PC-3 (cell line): Measurements from ENCODE around the gene FOXO6. TPM values are rescaled to one million over a fixed set of nuclear protein-coding genes. Genes with fewer than 3 reads are reported as not detected.

Experiments
- ATAC-seq: fragments of 200-7000 bp; cut with Tn5 transposase; 2 replicates; pipeline ENCODE4 v1.9.1; 2020; ENCODE audit warnings: mild to moderate bottlenecking, moderate library complexity
- BruUV-seq: library from RNA; stranded (reverse); fragments of 400-500 nt; replicated peaks from 2 replicates; lab custom pipeline; 2021; lab: Mats Ljungman, UMichigan
- CTCF ChIA-PET: fragments of 300-600 bp; sonication (Branson Sonifier 250); formaldehyde crosslinking; loops from one replicate; lab custom pipeline; 2022; ENCODE audit warnings: antibody characterized with exemption; lab: Charles Lee
- POLR2A ChIA-PET: fragments of 300-600 bp; sonication (Branson Sonifier 250); formaldehyde crosslinking; loops from one replicate; lab custom pipeline; 2022; ENCODE audit warnings: antibody characterized with exemption; ENCODE audit not compliant: unreplicated experiment; lab: Charles Lee
- DNase-seq: peaks from one replicate; pipeline ENCODE4 v3.0.0-alpha.2; 2015
- H2AFZ ChIP-seq: fragments of 300-600 bp; sonication (generic); 2 replicates; pipeline ENCODE4 v1.6.0; 2016; ENCODE audit warnings: antibody characterized with exemption, low read length
- H3F3A ChIP-seq: fragments of 300-600 bp; sonication (generic); one replicate; pipeline ENCODE4 v1.6.0; 2017; ENCODE audit warnings: antibody characterized with exemption, low read length, control low read depth, mild to moderate bottlenecking; ENCODE audit not compliant: unreplicated experiment
- H3K27ac ChIP-seq: fragments of 300-600 bp; sonication (generic); 2 replicates; pipeline ENCODE4 v1.5.1; 2016; ENCODE audit warnings: mild to moderate bottlenecking, low read length
- H3K27me3 ChIP-seq: fragments of 300-600 bp; sonication (generic); 2 replicates; pipeline ENCODE4 v1.6.1; 2016; ENCODE audit warnings: low read length, mixed read lengths
- H3K36me3 ChIP-seq: fragments of 300-600 bp; sonication (generic); 2 replicates; pipeline ENCODE4 v1.6.1; 2016; ENCODE audit warnings: low read depth, mixed run types, low read length, mixed read lengths
- H3K4me1 ChIP-seq: fragments of 300-600 bp; sonication (generic); 2 replicates; pipeline ENCODE4 v1.5.1; 2016; ENCODE audit warnings: low read length; ENCODE audit not compliant: insufficient read depth
- H3K4me2 ChIP-seq: fragments of 300-600 bp; sonication (generic); 2 replicates; pipeline ENCODE4 v1.6.0; 2016; ENCODE audit warnings: low read length
- H3K4me3 ChIP-seq: fragments of 300-600 bp; sonication (generic); 2 replicates; pipeline ENCODE4 v1.5.1; 2016; ENCODE audit warnings: mild to moderate bottlenecking, low read length, mixed read lengths
- H3K79me2 ChIP-seq: fragments of 300-600 bp; sonication (generic); 2 replicates; pipeline ENCODE4 v1.6.1; 2017; ENCODE audit warnings: low read length, mixed read lengths
- H3K9ac ChIP-seq: fragments of 300-600 bp; sonication (generic); 2 replicates; pipeline ENCODE4 v1.6.0; 2016; ENCODE audit warnings: mild to moderate bottlenecking, low read length
- H3K9me2 ChIP-seq: fragments of 300-600 bp; sonication (generic); replicated peaks from 2 replicates; pipeline ENCODE4 v1.6.1; 2016; ENCODE audit warnings: mixed run types, low read length, mixed read lengths
- H3K9me3 ChIP-seq: fragments of 300-600 bp; sonication (generic); 2 replicates; pipeline ENCODE4 v1.6.1; 2016; ENCODE audit warnings: low read length, mixed read lengths
- H4K20me1 ChIP-seq: fragments of 300-600 bp; sonication (generic); 2 replicates; pipeline ENCODE4 v1.6.1; 2016; ENCODE audit warnings: low read length, mixed read lengths
- EZH2 ChIP-seq: fragments of 300-600 bp; sonication (generic); IDR thresholded peaks from one replicate; pipeline ENCODE4 v1.6.1; 2017; ENCODE audit warnings: antibody characterized with exemption, mild to moderate bottlenecking, low read length; ENCODE audit not compliant: unreplicated experiment
- EZH2phosphoT487 ChIP-seq: fragments of 300-600 bp; sonication (generic); IDR thresholded peaks from 2 replicates; pipeline ENCODE4 v1.6.1; 2018; ENCODE audit warnings: mild to moderate bottlenecking, antibody characterized with exemption, low read length, borderline replicate concordance
- intact Hi-C: fragments of 100-400 bp; cut with micrococcal nuclease; formaldehyde crosslinking; loops from 2 replicates; pipeline ENCODE4 v1.9.0; 2023
- total RNA-seq: library from RNA; depleted of rRNA; stranded (reverse); fragments of >200 nt; gene quantifications from 2 replicates; pipeline ENCODE4 v1.2.3, GENCODE V29; 2014
- TF ChIP-seq, protein P1 (sequence below): fragments of 300-600 bp; sonication (generic); conservative IDR thresholded peaks from 2 replicates; pipeline ENCODE4 v1.5.1; 2017; ENCODE audit warnings: antibody characterized with exemption, low read depth, mild to moderate bottlenecking, low read length

FOXO6 gene
- total RNA-seq, 1 experiment from 2014 or later = 1.2 TPM

DNA sequence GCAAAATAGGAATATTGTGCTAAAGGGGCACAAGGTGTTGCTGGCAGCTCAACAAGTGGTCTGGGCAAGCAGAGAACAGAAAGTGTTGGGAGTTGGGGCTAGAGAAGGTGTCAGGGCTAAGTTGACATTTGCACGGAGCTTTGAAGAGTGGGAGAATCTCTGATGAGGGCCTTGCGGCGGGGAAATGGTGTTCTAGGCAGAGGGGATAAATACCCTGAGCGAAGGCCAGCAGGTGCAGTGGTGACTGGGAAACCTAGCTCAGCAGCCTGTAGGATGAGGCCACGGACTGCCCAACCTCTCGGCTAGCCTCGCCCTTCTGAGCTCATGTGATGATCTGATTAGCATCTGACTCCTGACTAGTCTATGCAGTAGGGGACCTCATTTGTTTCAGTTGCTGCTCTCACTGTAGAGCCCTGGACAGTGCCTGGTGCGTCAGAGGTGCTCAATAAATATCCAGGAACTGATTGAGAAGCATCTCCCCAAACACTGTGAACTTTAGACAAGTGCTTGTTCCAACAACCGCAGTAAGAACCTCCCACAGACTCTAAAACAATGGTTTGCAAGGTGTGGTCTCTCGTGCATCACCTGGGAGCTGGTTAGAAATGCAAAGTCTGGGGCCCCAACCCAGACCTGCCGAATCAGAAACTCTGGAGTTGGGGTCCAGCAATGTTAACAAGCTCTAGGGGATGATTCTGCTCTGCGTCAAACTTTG, 1.0 kb upstream of the FOXO6 start:
- no peak overlapping the region for H3K9ac ChIP-seq
- no peaks in the 10 kb centered on the region for H3K36me3 ChIP-seq
- 0 out of 2 replicates have a peak, but pooled peaks have one; percentile 2 for ATAC-seq
- POLR2A ChIA-PET = no interaction called here
- CTCF ChIA-PET = interaction anchor here (0.8 to 1.1 kb wide), 4 partner anchors 19 to 78 kb away, joined by 3 to 4 read pairs (median 4); no protein-coding TSS in a partner anchor
- H3K9me2 ChIP-seq = no peaks in the 10 kb centered on the region
- peak; percentile 46 for DNase-seq
- TF ChIP-seq EZH2 (no peak), EZH2phosphoT487 (no peak)
- TF ChIP-seq, protein P1, sequence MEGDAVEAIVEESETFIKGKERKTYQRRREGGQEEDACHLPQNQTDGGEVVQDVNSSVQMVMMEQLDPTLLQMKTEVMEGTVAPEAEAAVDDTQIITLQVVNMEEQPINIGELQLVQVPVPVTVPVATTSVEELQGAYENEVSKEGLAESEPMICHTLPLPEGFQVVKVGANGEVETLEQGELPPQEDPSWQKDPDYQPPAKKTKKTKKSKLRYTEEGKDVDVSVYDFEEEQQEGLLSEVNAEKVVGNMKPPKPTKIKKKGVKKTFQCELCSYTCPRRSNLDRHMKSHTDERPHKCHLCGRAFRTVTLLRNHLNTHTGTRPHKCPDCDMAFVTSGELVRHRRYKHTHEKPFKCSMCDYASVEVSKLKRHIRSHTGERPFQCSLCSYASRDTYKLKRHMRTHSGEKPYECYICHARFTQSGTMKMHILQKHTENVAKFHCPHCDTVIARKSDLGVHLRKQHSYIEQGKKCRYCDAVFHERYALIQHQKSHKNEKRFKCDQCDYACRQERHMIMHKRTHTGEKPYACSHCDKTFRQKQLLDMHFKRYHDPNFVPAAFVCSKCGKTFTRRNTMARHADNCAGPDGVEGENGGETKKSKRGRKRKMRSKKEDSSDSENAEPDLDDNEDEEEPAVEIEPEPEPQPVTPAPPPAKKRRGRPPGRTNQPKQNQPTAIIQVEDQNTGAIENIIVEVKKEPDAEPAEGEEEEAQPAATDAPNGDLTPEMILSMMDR = no peak
- H4K20me1 ChIP-seq = no peaks in the 10 kb centered on the region
- H3K4me3 ChIP-seq = peak overlapping the region; percentile 49
- H2AFZ ChIP-seq = peak overlapping the region; percentile 70
- no TSS peak for BruUV-seq
- no peaks in the 10 kb centered on the region for H3K79me2 ChIP-seq
- H3K9me3 ChIP-seq = no peaks in the 10 kb centered on the region
- no peak overlapping the region for H3K27ac ChIP-seq
- peak overlapping the region; percentile 79 for H3K4me2 ChIP-seq
- H3K4me1 ChIP-seq = peaks cover 27% of the 10 kb centered on the region
- H3F3A ChIP-seq = no peaks in the 10 kb centered on the region
- peaks cover 10% of the 10 kb centered on the region for H3K27me3 ChIP-seq
- intact Hi-C loops = loop anchor here (5.0 kb wide), 1 partner anchor 72 kb away; no protein-coding TSS in a partner anchor

DNA sequence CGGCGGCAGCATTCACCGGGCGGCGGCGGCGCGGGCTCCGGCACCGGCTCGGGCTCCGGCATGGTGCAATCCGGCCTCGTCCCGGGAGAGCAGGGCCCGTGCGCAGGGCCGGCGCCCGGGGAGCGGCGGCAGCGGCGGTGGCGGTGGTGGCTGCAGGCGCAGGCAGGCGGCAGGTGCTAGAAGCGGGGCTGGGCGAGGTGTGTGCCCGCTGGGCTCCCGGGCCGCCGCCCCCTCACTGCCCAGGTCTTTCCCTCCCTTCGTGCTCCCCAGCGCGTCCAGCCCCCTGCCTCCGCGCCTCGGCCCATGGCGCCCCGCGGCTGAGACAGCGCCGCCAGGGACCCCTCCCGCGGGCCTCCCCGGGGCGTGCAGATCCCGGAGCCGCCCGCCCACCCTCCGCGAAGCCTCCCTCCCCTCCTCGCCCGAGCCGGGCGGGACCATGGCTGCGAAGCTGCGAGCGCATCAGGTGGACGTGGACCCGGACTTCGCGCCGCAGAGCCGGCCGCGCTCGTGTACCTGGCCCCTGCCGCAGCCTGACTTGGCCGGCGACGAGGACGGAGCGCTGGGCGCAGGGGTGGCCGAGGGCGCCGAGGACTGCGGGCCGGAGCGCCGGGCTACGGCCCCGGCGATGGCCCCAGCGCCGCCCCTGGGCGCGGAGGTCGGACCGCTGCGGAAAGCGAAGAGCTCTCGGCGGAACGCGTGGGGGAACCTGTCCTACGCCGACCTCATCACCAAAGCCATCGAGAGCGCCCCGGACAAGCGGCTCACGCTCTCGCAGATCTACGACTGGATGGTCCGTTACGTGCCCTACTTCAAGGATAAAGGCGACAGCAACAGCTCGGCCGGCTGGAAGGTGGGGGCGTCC, 492 bp downstream of the FOXO6 start:
- Histone ChIP-seq H4K20me1 (no peaks in the 10 kb centered on the region), H2AFZ (peak overlapping the region; percentile 72), H3K9ac (no peak overlapping the region), H3K27ac (no peak overlapping the region), H3F3A (no peaks in the 10 kb centered on the region), H3K9me3 (no peaks in the 10 kb centered on the region), H3K36me3 (no peaks in the 10 kb centered on the region), H3K27me3 (peaks cover 10% of the 10 kb centered on the region), H3K4me1 (peaks cover 30% of the 10 kb centered on the region), H3K4me2 (peak overlapping the region; percentile 92), H3K4me3 (peak overlapping the region; percentile 66), H3K79me2 (no peaks in the 10 kb centered on the region), H3K9me2 (no peaks in the 10 kb centered on the region)
- intact Hi-C loops = loop anchor here (5.0 kb wide), 1 partner anchor 71 kb away; no protein-coding TSS in a partner anchor
- POLR2A ChIA-PET = interaction anchor here (0.7 kb wide), 1 partner anchor 56 kb away, joined by 9 read pairs; no protein-coding TSS in a partner anchor
- BruUV-seq = no TSS peak
- TF ChIP-seq, protein P1 = no peak
- TF ChIP-seq EZH2phosphoT487 (no peak), EZH2 (no peak)
- ATAC-seq (peak; percentile 27), DNase-seq (no peak)
- CTCF ChIA-PET = interaction anchor here (0.9 to 1.1 kb wide), 3 partner anchors 20 to 30 kb away, joined by 3 to 11 read pairs (median 4); no protein-coding TSS in a partner anchor
